Bronchial epithelial cell (primary cell): ENCODE results near the gene RPS17. TPM values are rescaled to one million over a fixed set of nuclear protein-coding genes. Genes with fewer than 3 reads are reported as not detected.

Experiments
- DNase-seq: peaks from one replicate; pipeline ENCODE4 v3.0.0-alpha.2; 2010; ENCODE audit warnings: low read depth
- FAIRE-seq: peaks from 2 replicates; lab custom pipeline; 2011; peaks lifted over from hg19 to GRCh38; lab: Jason Lieb, UNC
- H3K27me3 ChIP-seq: 2 replicates; pipeline ENCODE4 v1.5.1; 2011; ENCODE audit warnings: low read length; ENCODE audit not compliant: control insufficient read depth, insufficient read depth
- H3K36me3 ChIP-seq: 2 replicates; pipeline ENCODE4 v1.5.1; 2011; ENCODE audit warnings: low read length; ENCODE audit not compliant: control insufficient read depth, insufficient read depth
- H3K4me3 ChIP-seq: 2 replicates; pipeline ENCODE4 v1.5.1; 2011; ENCODE audit warnings: mild to moderate bottlenecking, low read depth, low read length, control low read depth
- total RNA-seq: library from RNA; depleted of rRNA; stranded (reverse); fragments of >200 nt; gene quantifications from 2 replicates; pipeline ENCODE4 v1.2.1, GENCODE V29; 2014
- TF ChIP-seq, protein P1 (sequence below): IDR thresholded peaks from 2 replicates; pipeline ENCODE4 v1.5.1; 2011; ENCODE audit warnings: mild to moderate bottlenecking, moderate library complexity, low read length, control low read depth, inconsistent platforms; ENCODE audit not compliant: insufficient read depth, severe bottlenecking

The RPS17 gene
- total RNA-seq, 1 donor from 2014 or later, result 1,868 TPM

DNA sequence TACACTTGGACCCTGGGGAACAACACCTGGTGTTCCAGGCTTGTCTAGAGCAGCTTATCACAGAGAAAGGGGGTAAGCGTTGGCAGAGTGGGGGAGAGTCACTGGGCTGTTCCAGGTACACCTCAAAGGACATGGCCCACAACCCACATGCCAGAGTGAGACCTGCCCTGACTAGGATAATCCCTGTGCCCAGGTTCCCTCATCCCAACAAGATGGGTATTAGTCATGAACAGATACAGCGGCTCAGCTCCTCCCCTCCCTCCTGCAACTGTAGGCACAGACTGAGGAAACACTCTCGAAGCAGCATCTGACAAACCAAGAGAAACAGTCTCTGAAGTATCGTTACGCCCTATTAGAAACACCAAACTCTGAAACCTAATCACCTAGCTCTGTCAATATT is 32.1 kb upstream of the RPS17 start:
- Histone ChIP-seq H3K4me3 (no peak overlapping the region), H3K27me3 (peaks cover 4% of the 10 kb centered on the region), H3K36me3 (no peaks in the 10 kb centered on the region)
- FAIRE-seq (no peak), DNase-seq (no peak)
- TF ChIP-seq, protein P1, sequence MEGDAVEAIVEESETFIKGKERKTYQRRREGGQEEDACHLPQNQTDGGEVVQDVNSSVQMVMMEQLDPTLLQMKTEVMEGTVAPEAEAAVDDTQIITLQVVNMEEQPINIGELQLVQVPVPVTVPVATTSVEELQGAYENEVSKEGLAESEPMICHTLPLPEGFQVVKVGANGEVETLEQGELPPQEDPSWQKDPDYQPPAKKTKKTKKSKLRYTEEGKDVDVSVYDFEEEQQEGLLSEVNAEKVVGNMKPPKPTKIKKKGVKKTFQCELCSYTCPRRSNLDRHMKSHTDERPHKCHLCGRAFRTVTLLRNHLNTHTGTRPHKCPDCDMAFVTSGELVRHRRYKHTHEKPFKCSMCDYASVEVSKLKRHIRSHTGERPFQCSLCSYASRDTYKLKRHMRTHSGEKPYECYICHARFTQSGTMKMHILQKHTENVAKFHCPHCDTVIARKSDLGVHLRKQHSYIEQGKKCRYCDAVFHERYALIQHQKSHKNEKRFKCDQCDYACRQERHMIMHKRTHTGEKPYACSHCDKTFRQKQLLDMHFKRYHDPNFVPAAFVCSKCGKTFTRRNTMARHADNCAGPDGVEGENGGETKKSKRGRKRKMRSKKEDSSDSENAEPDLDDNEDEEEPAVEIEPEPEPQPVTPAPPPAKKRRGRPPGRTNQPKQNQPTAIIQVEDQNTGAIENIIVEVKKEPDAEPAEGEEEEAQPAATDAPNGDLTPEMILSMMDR, result no peak

DNA sequence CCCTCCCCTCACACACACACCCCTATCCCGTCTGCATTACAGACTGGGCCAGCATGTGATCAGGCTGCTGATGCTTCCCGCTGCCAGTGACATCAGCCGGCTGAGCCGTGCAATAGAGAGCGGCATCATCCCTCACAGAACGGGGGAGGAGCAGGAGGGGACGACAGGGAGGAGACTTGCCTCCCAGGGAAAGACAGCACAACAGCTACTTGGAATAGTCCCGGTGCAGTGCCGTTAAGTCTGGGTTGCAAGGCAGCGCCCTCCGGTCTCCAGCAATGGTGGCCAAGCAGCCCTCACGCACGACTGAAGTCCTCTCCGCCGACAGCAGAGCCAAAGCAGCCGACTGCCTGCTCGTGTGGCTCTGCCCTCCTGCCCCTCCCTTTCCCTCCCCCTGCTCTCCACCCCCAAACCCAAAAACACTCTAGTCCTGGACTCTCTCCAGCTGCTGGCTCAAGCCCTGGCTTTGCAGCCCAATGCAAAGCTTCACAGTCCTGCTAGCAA is 31.5 kb upstream of the RPS17 start:
- Histone ChIP-seq H3K36me3 (no peaks in the 10 kb centered on the region), H3K4me3 (no peak overlapping the region), H3K27me3 (peaks cover 4% of the 10 kb centered on the region)
- DNase-seq, result no peak
- TF ChIP-seq, protein P1, result no peak
- FAIRE-seq, result no peak

DNA sequence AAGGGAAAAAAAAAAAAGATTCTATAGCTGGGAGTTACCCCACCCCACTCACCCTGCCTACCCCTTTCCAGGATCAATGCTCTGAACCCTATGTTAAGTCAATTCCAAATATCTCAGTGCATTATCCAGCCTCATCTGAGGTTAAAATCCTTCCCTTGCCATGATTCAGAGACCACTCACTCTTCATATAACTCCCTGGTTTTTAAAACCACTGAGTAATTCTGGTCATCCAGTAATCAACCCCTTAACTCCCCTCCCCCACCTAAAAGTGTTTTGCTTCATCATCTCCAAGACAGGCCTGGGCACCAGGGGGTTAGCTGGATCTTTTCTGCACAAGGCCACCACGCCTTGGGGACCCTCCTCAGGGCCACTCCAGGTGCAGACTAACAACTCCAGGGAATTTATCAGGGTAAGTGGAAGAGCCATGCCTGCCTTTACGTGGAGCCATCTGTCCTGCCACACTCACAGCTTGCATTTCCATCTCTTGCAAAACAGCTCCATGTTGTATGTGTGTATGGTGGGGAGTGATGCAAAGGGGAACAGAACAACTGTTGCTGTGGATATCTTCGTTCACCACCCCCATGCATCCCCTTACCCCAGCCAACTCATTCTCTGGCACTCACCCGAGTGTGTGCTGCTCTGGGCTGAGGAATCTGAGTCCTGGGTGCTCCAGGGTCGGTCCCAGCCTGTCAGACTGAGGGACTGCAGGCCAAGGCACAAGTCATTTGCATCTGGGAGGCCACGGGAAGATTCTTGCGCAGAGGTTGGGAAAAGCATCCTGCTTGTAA is 30.7 kb upstream of the RPS17 start:
- no peak for DNase-seq
- TF ChIP-seq, protein P1, result no peak
- no peak overlapping the region for H3K4me3 ChIP-seq
- no peak for FAIRE-seq
- H3K36me3 ChIP-seq, result no peaks in the 10 kb centered on the region
- H3K27me3 ChIP-seq, result peaks cover 4% of the 10 kb centered on the region

DNA sequence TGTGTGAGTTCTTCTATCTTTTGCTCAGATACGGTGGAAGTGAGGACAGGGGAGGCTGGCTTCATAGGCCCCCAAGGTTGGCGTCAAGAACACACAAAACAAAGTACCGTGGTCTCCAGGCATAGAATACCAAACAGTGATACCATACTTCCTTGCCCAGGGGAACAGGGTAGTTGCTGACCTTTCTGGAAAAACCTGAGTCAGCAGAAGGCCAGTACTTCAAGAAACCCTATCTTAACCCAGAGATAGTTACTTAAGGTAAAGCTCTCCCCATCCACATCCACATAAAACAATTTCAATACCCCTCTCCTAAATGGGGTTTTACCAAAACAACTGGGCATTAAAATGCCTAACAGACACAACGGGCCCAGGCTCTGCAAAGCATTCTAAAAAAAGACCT is 29.6 kb upstream of the RPS17 start:
- Histone ChIP-seq H3K27me3 (peaks cover 4% of the 10 kb centered on the region), H3K36me3 (no peaks in the 10 kb centered on the region), H3K4me3 (no peak overlapping the region)
- TF ChIP-seq, protein P1, result no peak
- DNase-seq, result no peak
- no peak for FAIRE-seq

DNA sequence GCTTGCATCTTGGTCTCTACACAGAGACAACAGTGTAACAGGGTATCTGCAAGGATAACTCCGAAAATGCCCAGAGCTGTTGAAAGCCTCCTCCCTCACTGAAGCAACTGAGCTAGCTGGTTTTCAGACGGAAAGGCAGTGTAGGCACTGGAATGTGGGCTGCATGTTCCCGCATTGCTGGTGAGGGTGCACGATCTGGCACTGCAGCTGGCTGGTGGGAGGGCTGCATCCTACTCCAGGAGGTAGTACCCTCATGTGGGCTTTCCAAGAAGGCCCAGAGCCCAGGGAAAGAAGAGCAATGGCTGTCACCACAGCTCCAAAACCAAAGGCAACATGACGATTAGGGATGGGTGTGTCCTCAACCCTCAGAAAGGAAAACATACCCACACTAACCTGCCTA is 28.7 kb upstream of the RPS17 start:
- Histone ChIP-seq H3K4me3 (no peak overlapping the region), H3K27me3 (peaks cover 4% of the 10 kb centered on the region), H3K36me3 (no peaks in the 10 kb centered on the region)
- FAIRE-seq (no peak), DNase-seq (no peak)
- TF ChIP-seq, protein P1, result no peak
